Brain microvascular endothelial cell (primary cell): Measurements from ENCODE around the gene SLC35F3.
A peak's percentile ranks its signal among the peaks of the same experiment; 100 is the strongest.

Experiments used
- DNase-seq: peaks from one replicate; pipeline ENCODE4 v3.0.0-alpha.2; 2020
- H3K27ac ChIP-seq: fragments of 250-450 bp; sonication (Bioruptor Pico); 2 replicates; pipeline ENCODE4 v1.5.1; 2020; ENCODE audit warnings: mild to moderate bottlenecking, moderate library complexity
- H3K27me3 ChIP-seq: fragments of 250-450 bp; sonication (Bioruptor Pico); replicated peaks from 2 replicates; pipeline ENCODE4 v1.5.1; 2020; ENCODE audit warnings: mild to moderate bottlenecking
- H3K36me3 ChIP-seq: fragments of 250-450 bp; sonication (Bioruptor Pico); replicated peaks from 2 replicates; pipeline ENCODE4 v1.5.1; 2020; ENCODE audit warnings: mild to moderate bottlenecking
- H3K4me3 ChIP-seq: 2 replicates; pipeline ENCODE4 v1.5.1; 2011; ENCODE audit warnings: low read depth, mild to moderate bottlenecking, control low read depth, low read length, moderate library complexity
- in situ Hi-C: cut with HindIII; loops from 2 replicates; pipeline ENCODE4 v1.10.0; 2017; ENCODE audit warnings: low sequenced_read_pairs, low pct_ligation_motif_present
- TF ChIP-seq, protein P1 (sequence below): IDR thresholded peaks from 2 replicates; pipeline ENCODE4 v1.5.1; 2011; ENCODE audit warnings: low read depth, mild to moderate bottlenecking, moderate library complexity, low read length, control low read depth, inconsistent platforms; ENCODE audit errors: missing control alignments

SLC35F3 gene

DNA sequence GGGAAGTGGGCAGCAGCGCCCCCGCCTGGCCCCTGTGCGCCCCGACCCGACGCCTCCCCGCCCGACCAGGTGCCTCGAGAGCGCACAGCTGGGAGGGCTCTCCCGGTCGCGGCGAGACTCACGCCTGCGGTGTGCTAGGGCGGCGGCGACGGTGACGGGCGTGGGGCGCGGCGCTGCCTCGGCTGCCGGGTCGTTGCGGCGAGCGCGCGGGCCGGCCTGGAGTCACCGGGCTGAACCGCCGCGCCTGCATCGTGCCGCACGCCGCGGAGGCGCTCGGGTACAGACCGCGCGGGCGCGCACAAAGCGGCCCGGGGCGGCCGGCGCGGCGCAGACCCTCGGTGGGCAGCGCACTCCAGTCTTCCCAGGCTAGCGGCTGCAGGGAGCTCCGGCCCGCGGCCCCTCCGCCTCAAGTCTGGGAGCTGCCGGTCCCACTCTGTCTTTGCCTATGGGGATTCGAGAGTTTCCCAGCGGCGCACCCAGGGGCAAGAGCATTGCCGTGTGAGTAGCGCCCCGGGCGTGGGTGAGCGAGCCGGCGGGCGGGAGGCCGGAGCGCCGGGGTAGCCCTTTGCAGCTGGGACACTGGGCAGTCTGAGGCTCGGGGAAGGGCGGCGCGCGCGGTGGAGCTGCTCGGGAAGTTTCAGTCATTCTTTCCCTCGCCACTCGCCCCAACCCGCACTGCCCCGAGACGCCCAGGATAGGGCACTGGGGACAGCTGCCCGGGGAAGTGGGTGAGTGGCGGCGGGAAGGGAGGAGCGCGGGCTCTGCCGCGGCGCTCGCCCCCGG, at the start of gene SLC35F3:
Gene SLC35F3 (plus strand): TSS at position 44 of the 783 bp plus-strand sequence.
- no peaks in the 10 kb centered on the region for H3K36me3 ChIP-seq
- H3K27ac ChIP-seq, result no peak within 1 kb of the TSS
- peak within 1 kb of the TSS; percentile 43 for H3K4me3 ChIP-seq
- in situ Hi-C loops, result no loop called here
- DNase-seq, result no peak
- TF ChIP-seq, protein P1, sequence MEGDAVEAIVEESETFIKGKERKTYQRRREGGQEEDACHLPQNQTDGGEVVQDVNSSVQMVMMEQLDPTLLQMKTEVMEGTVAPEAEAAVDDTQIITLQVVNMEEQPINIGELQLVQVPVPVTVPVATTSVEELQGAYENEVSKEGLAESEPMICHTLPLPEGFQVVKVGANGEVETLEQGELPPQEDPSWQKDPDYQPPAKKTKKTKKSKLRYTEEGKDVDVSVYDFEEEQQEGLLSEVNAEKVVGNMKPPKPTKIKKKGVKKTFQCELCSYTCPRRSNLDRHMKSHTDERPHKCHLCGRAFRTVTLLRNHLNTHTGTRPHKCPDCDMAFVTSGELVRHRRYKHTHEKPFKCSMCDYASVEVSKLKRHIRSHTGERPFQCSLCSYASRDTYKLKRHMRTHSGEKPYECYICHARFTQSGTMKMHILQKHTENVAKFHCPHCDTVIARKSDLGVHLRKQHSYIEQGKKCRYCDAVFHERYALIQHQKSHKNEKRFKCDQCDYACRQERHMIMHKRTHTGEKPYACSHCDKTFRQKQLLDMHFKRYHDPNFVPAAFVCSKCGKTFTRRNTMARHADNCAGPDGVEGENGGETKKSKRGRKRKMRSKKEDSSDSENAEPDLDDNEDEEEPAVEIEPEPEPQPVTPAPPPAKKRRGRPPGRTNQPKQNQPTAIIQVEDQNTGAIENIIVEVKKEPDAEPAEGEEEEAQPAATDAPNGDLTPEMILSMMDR, result no peak
- H3K27me3 ChIP-seq, result peaks cover 17% of the 10 kb centered on the region

- Histone ChIP-seq H3K4me3 (no peak overlapping the region), H3K27ac (no peak overlapping the region), H3K36me3 (no peaks in the 10 kb centered on the region), H3K27me3 (no peaks in the 10 kb centered on the region)
- TF ChIP-seq, protein P1, result no peak
- in situ Hi-C loops, result no loop called here
- DNase-seq, result no peak
These were observed 45.0 kb upstream of the SLC35F3 start for GRCh38 chr1:233859446-233859845.

- H3K27me3 ChIP-seq, result no peaks in the 10 kb centered on the region
- H3K27ac ChIP-seq, result no peak overlapping the region
- in situ Hi-C loops, result no loop called here
- TF ChIP-seq, protein P1, result no peak
- DNase-seq, result no peak
- H3K4me3 ChIP-seq, result no peak overlapping the region
- no peaks in the 10 kb centered on the region for H3K36me3 ChIP-seq
These were observed 40.5 kb upstream of the SLC35F3 start for GRCh38 chr1:233863901-233864545.

GRCh38 chr1:233864578-233864977, 39.9 kb upstream of the SLC35F3 start:
- in situ Hi-C loops, result no loop called here
- Histone ChIP-seq H3K27me3 (no peaks in the 10 kb centered on the region), H3K4me3 (no peak overlapping the region), H3K27ac (no peak overlapping the region), H3K36me3 (no peaks in the 10 kb centered on the region)
- TF ChIP-seq, protein P1, result no peak
- no peak for DNase-seq

- Histone ChIP-seq H3K27me3 (no peaks in the 10 kb centered on the region), H3K27ac (no peak overlapping the region), H3K36me3 (no peaks in the 10 kb centered on the region), H3K4me3 (no peak overlapping the region)
- TF ChIP-seq, protein P1, result no peak
- in situ Hi-C loops, result no loop called here
- DNase-seq, result no peak
These were observed 39.3 kb upstream of the SLC35F3 start for GRCh38 chr1:233865216-233865615.

DNA sequence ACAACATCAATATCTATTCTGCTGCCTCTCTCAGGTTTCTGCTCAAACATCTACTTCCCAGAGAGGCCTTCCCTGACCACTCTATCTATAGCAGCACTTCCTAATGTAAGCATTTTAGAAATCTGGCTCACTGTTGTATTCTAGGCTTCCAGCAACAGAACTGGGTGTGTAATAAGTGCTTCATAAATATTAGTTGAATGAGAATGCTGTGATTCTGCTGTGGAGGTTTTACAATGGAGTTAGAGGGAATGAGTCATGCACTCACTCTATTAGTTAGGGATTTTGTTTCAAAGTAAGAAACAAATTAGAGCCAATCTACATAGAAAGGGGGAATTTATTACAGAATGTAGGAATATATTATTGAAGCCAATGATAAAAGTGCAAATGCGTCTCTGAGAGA, 38.6 kb upstream of the SLC35F3 start:
- H3K27ac ChIP-seq, result no peak overlapping the region
- H3K36me3 ChIP-seq, result no peaks in the 10 kb centered on the region
- H3K27me3 ChIP-seq, result no peaks in the 10 kb centered on the region
- TF ChIP-seq, protein P1, result no peak
- no peak for DNase-seq
- in situ Hi-C loops, result no loop called here
- H3K4me3 ChIP-seq, result no peak overlapping the region
